ENCODE data around the gene TXLNA.

DNA sequence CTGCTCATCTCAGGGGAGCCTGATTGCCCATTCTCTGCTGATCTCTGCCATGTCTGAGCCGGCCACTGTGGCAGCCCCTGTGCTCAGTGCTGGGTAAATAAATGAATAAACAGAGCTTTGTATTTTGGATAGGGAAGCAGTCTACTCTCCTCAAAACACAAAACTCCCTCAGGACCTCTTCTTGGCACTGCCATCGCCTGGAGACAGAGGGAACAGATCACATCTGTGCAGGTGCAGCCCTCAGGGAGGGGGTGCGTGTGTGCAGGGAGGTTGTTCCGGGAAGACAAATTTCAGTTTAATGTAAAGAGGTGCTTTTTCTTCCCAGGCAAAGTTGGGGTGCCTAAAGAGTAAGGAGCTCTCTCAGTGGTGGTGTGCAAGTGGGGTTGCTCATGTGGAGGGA lies 59.9 kb downstream of the TXLNA start:
- TF ChIP-seq POLR2AphosphoS5 (IDR thresholded peaks at IDR 0.05; ENCODE audit: low read depth, low read length) (no peak), POLR2A (IDR thresholded peaks at IDR 0.05; ENCODE audit: low read depth, low read length) (no peak), TAF1 (IDR thresholded peaks at IDR 0.05; ENCODE audit: low read depth, low read length) (no peak), POU2F2 (IDR thresholded peaks at IDR 0.05; ENCODE audit: low read depth, low read length) (no peak), SPI1 (IDR thresholded peaks at IDR 0.05; ENCODE audit: low read depth, low read length) (no peak)

Measured in GM12891 (cell line).